Measurements from ENCODE around the gene POLR1B.
"Not testable (repeated sequence)": the region's sequence is repeated elsewhere in the genome, so short reads cannot be mapped to it uniquely, and the experiment has no call there.

Gene POLR1B

DNA sequence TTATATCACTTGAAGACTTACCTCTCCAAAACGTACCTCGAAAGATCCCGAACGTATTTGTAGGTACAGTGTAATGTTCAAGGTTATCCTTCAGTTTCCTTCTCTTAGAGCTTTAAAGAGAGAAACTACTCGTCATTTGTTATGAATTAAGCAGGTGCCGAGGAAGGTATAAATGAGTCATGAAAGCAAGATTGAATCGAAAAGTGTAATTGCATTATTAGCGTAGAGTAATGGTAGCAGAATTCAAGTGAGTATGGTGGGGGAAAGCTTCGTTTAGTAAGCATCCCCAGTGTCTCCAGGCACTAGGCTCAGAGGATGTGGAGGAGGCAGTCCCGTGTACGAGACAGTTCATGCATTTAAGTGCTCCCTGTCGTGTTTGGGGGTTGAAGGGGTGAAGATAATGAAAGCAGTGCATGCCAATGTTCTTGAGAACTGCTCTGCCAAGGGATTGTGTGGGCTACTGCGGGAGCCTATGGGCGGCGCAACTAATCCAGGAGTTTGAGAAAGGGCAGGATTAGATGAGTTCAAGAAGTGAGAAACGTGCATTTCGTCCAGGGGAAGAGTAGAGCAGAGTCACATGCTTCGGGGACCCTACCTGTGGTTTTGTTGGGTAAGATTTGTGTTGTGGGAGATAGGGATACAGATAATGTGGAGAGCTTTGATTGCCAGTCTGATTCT is 858 bp downstream of the POLR1B start:
- DNase-seq = no peak

DNA sequence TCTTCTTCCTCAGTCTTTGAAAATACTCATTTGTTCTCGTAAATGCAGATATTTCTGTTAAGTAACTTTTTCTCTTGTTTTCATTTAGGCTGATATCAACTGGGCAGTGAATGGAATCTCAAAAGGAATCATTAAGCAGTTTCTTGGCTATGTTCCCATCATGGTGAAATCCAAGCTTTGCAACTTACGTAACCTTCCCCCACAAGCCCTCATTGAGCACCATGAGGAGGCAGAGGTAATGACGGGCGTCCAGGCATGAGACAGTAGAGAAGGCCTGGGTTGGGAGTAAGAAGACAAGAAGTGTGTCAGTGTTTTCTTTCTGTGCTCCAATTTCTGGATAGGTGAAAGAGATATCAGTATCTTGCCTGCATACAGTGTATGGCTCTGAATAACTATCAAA is 5.1 kb downstream of the POLR1B start:
- DNase-seq = no peak

DNA sequence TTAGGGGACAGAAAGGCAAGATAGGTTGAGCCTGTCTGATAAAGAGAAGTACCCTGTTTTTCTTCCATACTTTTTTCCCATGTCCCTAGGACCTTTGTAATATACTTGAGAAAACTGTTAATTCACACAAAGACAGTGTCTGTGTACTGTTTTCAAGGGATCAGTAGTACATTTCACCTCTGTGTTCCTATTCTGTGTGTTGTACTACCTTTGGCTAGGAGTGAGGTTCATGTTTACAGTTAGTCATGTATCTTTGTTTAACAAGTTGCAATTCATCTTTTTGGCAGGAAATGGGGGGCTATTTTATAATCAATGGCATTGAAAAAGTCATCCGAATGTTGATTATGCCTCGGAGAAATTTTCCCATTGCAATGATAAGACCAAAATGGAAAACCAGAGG is 6.7 kb downstream of the POLR1B start:
- DNase-seq = no peak

DNA sequence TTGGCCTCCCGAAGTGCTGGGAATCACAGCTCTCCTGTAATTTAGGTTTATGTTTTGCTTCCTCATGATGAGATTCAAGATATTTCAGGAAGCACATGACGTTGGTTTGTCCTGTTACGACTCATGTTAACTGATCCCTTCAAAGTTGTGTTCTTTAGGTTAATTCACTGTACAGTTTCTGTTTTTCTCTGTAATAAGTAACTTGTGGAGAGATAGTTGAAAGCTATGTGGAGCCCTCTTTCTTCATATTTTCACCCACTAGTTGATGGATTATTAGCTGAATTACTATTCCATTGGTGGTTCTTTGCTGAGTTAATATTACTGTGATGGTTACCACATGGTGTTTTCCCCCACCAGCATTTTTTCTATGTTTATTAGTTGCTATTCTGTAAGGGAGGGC is 23.8 kb downstream of the POLR1B start:
- no peak for DNase-seq

DNA sequence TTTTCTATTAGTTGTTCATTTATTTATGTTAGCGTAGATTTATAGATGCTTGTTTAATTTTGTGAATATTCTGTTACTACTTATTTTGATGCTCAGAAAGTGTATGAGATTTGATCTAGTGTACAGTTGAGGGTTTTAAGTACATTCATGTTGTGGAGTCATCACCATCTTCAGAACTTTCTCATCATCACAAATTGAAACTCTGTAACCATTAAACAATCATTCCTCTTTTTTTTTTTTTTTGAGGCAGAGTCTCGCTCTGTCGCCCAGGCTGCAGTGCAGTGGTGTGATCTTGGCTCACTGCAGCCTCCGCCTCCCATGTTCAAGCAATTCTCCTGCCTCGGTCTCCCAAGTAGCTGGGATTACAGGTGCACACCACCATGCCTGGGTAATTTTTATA is 24.2 kb downstream of the POLR1B start:
- DNase-seq = not testable (repeated sequence)

DNA sequence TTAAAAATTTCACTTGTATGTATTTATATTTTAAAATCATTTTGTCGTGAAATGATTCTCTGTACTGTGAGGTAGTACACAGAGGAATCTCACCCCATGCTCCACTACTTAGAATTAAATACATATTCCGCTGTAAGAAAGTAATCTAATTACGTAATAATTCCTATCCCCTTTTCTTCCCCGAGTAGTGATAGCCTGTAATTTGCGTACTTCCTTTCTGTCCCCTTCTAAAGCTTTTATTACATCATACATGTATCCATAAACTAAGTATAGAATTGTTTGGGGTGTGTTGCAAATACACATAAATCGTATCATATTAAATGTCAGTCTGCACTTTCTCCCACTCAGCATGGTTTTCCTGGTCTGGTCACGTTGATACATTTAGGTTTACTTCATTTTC is 29.7 kb downstream of the POLR1B start:
- DNase-seq = peak; percentile 2

DNA sequence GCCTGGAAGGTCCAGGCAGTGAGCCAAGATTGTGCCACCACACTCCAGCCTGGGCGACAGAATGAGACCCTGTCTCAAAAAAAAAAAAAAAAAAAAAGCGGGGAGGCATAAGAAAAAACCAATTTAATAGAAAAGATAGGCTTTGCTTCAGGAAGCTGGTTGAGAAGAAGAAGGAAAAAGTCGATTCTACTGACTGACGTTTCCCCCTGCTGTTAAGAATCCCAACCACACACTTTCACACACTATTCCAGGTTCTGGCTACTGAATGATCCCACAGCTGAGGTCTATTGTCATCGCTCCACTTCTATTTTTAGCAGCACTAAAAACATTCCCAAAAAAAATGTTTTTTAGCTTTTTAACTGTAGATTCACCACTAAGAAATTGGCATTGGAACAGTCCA is 35.5 kb downstream of the POLR1B start:
- DNase-seq = no peak

DNA sequence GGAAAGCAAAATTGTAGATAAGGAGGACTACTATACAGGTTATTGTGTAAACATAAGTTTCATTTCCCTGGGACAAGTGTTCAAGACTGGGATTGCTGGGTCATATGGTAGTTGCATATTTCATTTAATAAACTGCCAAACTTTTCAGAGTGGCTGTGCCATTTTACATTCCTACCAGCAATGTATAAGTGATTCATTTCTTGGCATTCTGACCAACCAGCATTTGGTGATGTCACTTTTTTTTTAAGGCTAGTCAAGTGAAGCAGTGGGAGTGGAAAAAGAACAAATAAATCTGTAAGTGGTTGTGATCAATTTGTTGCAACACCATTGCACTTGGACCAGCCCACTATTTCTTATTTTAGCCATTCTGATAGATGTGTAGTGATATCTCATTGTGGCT is 37.0 kb downstream of the POLR1B start:
- DNase-seq = peak; percentile 65

DNA sequence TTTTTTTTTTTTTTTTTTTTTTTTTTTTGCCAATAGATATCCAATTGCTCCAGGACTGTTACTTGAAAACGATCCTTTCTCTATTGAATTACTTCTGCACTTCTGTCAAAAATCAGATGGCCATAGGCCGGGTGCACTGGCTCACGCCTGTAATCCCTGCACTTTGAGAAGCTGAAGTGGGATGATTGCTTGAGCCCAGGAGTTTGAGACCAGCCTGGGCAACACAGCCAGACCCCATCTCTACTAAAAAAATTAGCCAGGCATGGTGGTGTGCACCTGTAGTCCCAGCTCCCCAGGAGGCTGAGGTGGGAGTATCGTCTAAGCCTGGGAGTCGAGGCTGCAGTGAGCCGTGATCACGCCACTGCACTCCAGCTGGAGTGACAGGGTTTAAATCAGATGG is 37.8 kb downstream of the POLR1B start:
- DNase-seq = no peak

DNA sequence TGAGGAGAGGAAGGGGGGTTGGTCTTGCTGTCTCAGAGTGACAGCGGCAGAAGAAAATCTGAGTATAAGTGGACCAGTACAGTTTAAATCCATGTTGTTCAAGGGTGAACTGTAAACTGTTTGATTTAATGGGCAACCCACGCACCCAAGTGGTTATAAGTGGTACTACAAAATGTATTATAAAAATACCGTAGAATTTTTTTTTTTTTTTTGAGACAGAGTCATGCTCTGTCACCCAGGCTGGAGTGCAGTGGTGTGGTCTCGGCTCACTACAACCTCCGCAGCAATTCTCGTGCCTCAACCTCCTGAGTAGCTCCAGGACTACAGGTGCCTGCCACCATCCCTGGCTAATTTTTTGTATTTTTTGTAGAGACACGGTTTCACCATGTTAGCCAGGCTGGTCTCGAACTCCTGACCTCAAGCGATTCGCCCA is 40.1 kb downstream of the POLR1B start:
- DNase-seq = peak; percentile 75

DNA sequence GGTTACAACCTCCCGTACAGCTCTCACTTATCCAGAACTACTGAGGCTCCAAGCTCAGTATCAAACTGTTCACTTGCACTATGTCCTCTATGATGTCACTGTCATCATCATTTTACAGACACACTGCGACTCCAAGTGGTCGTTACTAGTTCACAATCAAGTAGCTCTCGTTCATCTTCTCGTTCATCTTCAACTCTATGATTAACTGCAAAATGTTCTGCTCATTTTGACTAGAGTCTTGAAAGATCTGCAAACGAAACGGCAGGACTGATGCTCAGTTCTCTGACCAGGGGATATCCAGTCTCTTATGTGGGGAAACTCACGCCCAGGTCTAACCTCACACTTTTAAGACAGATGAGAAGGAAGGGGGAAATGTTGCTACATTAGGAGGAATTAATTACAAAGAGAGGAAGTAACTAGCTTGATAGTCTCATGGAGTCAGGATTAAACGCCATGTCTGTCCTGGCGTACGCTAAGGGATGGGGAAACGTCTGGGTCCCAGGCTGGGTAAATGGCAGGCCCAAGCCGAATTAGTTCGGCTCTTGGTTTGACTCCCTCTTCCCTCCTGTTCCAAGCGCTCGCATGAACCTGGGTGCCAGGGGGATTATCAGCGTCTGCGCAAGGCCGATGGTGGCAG is 41.4 kb downstream of the POLR1B start:
- peak; percentile 9 for DNase-seq

DNA sequence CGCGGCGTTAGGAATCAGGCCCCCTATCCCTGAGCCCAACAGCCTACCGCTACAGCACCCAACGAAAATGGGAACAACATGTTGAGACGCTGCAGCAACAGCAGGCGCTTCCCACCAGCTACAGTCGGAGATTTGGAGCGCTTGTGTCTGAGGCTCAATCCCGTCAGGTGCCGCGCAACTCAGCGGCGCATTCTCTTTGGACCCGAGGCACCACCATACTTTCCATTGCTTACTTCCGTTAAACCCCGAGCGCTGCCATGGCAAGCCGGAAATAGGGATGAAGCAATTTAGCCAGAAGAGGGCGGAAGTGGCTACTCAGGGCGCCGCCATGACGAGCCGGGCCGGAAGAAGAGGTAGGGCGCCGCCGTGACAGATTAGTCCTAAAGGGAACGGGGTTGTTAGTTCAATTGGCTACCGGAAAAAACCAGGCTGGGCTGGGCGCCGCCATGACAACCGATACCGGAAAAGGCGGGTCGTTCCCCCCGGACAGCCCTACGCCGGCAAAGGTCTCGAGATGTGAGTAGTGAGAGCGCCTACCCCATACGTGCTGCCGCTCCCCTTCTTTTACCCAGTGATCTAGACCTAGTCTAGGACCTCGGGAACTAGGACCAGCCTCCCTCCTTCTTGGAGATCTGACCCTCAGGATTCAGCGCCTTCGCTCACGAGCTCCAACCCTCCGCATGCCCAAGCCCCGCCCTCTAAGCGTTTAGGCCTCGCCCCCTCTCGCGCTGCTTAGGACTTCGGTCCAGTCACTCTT is 42.0 kb downstream of the POLR1B start, which contains the start of gene CHCHD5:
Gene CHCHD5 (plus strand): TSS at position 476 of the 757 bp plus-strand sequence. CDS start 39 bp downstream, at position 515.
- peak; percentile 98 for DNase-seq

DNA sequence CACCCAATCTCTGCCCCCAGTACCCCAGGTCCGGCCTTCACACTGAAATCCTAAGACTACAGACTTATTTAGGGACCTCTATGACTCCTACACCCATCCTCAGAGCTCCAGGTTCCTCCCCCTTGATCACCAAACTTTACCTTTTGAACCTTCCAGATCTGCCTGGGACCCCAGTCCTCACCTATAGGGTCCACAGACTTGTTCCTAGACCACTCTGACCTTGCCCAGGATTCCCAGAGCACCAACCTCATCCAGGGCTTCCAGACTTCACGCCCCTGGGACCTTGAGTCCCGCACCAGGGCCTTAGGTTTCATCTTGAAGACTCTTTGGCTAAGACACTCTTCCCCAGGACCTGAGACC is 42.6 kb downstream of the POLR1B start:
- no peak for DNase-seq

DNA sequence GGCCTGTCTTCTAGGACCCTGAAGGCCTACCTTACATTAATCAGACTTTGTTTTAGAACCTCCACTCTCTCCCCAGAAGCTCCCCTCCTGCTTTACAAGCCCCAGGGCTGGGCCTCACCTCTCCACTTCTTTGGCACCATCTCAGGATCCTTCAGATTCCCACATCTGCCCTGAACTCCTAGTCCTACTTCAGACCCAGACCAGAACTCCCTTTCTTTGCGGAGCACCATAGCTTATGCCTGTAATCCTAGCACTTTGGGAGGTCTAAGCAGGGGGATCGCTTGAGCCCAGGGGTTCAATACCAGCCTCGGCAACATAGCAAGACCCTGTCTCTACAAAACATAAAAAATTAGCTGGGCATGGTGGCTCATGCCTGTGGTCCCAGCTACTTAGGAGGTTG is 43.1 kb downstream of the POLR1B start:
- DNase-seq = no peak

DNA sequence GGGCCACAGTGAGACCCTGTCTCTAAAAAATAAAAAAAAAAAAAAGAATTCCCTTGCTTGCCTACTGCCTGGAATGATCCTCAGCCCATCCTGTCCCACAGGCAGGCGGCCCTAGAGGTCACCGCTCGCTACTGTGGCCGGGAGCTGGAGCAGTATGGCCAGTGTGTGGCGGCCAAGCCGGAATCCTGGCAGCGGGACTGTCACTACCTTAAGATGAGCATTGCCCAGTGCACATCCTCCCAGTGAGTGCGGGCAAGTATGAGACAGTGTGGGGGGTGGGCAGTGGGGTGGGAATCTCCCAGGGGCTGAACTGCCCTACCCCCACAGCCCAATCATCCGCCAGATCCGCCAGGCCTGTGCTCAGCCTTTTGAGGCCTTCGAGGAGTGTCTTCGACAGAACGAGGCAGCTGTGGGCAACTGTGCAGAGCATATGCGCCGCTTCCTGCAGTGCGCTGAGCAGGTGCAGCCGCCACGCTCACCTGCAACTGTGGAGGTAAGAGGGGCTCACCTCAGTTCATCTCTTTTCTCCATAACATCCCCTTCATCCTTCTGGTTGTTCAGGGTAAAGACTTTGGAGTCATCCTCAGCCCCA is 43.7 kb downstream of the POLR1B start:
- no peak for DNase-seq

DNA sequence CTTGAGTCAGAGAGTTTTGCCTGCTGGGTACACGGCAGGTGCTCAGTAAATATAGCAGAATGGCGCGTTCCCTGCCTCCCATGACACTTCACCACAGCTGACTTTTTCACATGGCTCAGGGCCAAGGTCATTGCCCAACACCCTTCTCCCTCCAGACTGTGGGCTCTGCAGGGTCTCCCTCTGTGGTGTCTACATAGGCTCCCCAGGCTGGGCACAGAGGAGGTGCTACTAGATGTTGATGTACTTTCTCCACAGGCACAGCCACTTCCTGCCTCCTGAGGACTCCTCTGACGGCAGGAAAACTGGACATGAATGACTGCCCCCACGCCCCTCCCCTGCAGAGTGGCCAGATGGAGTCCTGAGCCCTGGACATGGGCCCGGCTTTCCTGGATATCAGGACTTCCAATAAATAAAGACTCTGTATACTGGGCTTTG is 46.4 kb downstream of the POLR1B start:
- DNase-seq = no peak

DNA sequence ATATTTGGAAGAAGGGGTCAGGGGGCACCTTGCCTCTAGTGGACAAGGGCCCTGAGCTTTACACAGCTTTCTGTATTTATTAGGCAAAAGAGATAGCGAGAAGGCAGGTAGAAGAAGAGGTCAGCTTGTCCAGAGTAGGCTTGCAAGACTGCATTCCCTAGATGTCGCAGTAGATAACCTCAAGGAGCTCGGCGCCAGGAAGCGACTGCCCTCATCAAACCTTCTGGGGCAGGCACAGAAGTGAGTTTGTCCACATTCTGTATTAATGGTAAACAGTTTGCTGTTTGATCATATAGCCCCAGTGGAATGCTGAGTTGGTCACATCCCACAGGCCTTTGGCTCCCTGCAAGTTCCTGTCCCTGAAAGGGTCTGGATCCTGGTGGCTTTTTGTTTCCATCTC is 49.1 kb downstream of the POLR1B start:
- DNase-seq = no peak

DNA sequence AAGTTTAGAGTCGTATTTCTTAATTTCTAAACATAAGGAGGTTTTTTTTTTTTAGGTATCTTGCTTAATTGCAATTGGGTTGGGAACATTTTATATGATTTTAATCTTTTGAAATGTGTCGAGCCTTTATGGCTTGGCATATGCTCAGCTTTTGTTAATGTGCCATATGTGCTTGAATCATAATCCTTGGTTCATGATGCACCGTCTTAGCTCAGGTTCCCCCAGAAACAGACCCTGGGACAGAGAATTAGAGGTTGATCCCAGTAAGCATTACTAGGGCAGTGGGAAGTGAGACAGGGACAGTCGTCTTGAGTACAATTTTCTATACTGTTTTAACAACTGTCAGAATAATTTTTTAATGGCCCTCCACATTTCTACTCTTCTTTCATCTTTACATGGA is 51.5 kb downstream of the POLR1B start:
- no peak for DNase-seq

DNA sequence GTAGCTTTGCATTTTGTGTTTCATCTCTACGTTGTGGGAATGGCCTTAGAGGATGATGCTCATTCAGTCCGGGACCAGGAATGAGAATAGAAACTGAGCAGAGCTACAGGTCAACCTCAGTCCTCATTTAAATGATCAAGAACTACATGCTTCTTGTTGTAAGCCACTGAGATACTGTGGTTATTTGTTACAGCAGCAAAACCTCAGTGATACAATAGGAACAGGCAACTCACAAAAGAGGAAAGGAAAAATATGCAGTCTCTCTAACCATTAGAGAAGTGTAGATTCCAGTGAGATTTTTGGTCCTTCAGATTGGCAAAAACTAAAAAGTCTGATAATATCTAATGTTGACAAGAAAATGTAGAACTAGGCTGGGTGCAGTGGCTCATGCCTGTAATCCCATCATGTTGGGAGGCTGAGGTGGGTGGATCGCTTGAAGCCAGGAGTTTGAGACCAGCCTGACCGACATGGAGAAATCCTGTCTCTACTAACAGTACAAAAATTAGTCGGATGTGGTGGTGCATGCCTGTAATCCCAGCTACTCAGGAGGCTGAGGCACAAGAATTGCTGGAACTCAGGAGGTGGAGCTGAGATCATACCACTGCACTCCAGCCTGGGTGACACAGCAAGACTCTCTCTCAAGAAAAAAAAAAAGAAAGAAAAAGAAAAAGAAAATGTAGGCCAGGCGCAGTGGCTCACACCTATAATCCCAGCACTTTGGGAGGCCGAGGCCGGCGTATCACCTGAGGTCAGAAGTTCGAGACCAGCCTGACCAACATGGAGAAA is 55.5 kb downstream of the POLR1B start:
- DNase-seq = no peak

DNA sequence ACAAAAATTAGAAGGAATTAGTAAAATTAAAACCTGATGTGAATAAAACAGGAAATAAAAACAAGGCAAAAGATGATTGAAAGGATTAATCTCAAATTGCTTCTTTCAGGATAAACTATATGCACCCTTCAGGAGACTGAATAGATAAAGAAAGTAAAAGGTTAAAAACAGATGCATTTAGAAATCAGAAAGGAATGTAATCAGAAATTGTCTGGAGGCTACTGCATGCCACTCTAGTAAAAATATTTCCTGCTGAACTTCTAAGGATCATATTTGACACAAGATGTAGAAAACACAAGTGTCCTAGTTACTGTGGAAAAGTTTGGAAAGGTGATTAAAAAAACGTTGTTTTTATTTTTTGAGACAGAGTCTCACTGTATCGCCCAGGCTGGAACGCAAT is 58.4 kb downstream of the POLR1B start:
- no peak for DNase-seq

DNA sequence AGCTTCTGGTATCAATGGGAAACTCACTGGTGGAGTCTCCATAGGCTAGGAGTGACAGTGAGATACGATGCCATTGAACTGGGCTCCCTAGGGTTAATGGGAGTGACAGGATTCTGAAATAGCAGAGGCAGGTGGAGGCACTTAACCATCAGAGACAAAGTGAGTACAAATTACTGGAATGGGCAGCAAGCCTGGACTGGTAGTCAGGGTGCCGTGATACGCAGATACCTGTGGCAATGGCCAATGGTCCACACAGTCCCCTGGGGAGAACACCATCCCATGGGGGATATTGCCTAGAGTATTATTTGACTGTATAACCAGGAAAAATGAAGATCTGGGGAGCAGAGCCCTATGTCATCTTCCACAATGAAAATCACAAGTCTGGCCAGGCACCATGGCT is 59.5 kb downstream of the POLR1B start:
- DNase-seq = no peak

DNA sequence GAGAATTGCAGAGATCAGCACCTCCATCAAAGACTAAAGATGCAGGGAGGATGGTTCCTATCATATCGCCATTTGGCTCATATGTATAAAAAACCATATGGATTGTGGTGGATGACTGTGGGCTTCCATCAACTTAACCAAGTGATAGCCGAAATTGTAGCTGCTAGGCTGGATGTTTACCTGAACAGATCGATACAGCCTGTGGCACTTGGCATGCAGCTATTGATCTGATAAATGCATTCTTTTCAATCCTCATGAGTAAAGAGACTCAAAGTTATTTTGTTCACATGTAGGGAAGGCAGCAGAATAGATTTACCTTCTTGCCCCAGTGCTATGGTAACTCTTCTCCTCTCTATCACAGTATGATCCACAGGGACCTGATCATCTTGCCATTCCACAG is 60.7 kb downstream of the POLR1B start:
- DNase-seq = no peak

DNA sequence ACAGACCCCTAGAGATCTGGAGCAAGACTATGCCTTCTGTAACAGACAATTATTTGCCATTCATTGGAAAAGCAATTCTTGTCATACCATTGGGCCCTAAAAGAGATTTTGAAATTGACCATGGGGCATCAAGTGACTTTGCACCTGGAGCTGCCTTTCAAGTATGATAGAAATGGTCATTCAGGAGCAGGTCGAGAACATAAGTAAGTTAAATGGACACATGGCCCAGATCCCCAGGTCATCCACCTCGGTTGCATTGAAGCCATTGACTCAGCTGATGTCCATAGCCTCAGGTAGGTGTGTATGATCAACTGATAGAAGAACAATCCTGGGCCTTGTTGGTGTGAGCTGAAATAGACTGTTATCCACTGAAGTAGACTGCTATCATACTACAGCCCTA is 61.5 kb downstream of the POLR1B start:
- DNase-seq = no peak

Measured in suppressor macrophage treated with lipopolysaccharide for 4 hours (primary cell).